Keratinocyte (primary cell): ENCODE results near the gene MLLT3.

Experiments used
- EZH2 ChIP-seq: IDR thresholded peaks from one replicate; pipeline ENCODE4 v1.6.1; 2012; ENCODE audit warnings: inconsistent platforms, mild to moderate bottlenecking, low read length, moderate library complexity
- TF ChIP-seq, protein P1 (sequence below), 3 experiments: IDR thresholded peaks in 1 of 3; conservative IDR thresholded peaks in 1 of 3; optimal IDR thresholded peaks in 1 of 3; 2 replicates in 2 of 3; 3 replicates in 1 of 3; pipeline versions ENCODE3 to v1.5.1; 2011; ENCODE audit warnings: low read length in 3 of 3, mild to moderate bottlenecking in 3 of 3, moderate library complexity in 2 of 3, control low read depth in 1 of 3, inconsistent platforms in 1 of 3; ENCODE audit not compliant: insufficient read depth in 2 of 3; ENCODE audit errors: extremely low read depth in 1 of 3

DNA sequence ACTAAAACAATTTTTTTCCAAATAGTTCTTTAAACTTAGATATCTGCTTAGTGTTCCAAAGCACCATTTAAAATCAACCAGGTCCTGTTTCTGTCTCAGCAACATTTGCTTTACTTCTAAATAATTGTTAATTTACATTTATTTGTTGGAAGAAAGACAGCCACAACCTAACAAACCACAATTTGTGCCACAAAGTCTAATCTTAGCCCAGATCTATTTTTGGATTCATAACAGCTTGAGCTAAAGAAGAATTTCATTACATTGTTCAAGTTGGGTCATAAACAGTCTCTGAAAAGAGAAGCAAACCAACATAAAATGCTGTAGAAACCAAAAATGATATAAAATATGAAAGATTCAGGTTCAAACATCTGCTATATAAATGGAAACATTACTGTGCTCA is 24.4 kb downstream of the MLLT3 start:
- TF ChIP-seq, protein P1, sequence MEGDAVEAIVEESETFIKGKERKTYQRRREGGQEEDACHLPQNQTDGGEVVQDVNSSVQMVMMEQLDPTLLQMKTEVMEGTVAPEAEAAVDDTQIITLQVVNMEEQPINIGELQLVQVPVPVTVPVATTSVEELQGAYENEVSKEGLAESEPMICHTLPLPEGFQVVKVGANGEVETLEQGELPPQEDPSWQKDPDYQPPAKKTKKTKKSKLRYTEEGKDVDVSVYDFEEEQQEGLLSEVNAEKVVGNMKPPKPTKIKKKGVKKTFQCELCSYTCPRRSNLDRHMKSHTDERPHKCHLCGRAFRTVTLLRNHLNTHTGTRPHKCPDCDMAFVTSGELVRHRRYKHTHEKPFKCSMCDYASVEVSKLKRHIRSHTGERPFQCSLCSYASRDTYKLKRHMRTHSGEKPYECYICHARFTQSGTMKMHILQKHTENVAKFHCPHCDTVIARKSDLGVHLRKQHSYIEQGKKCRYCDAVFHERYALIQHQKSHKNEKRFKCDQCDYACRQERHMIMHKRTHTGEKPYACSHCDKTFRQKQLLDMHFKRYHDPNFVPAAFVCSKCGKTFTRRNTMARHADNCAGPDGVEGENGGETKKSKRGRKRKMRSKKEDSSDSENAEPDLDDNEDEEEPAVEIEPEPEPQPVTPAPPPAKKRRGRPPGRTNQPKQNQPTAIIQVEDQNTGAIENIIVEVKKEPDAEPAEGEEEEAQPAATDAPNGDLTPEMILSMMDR (optimal IDR thresholded peaks at IDR 0.05 in 1 of 3, IDR thresholded peaks at IDR 0.05 in 1 of 3, conservative IDR thresholded peaks at IDR 0.05 in 1 of 3; ENCODE audit: extremely low read depth in 1 of 3, insufficient read depth in 2 of 3, low read length in 3 of 3): no peak
- no peak for TF ChIP-seq EZH2
